Caco-2 (cell line): Measurements from ENCODE around the gene ZNF500. TPM values are rescaled to one million over a fixed set of nuclear protein-coding genes. Genes with fewer than 3 reads are reported as not detected.

Experiments
- Bru-seq: library from RNA; stranded (reverse); fragments of 400-500 nt; gene quantifications from one replicate; lab custom pipeline; 2021; lab: Mats Ljungman, UMichigan
- BruChase-seq, 2 experiments: library from RNA; stranded (reverse); fragments of 400-500 nt; gene quantifications; one replicate each; lab custom pipeline; 2021; lab: Mats Ljungman, UMichigan
- BruUV-seq: library from RNA; stranded (reverse); fragments of 400-500 nt; replicated peaks from 2 replicates; lab custom pipeline; 2021; lab: Mats Ljungman, UMichigan
- CTCF ChIA-PET: fragments of 300-600 bp; sonication (Branson Sonifier 250); formaldehyde crosslinking; loops from one replicate; lab custom pipeline; 2022; ENCODE audit warnings: antibody characterized with exemption; lab: Charles Lee
- POLR2A ChIA-PET: fragments of 300-600 bp; sonication (Branson Sonifier 250); formaldehyde crosslinking; loops from one replicate; lab custom pipeline; 2022; ENCODE audit warnings: antibody characterized with exemption; lab: Charles Lee
- DNase-seq, 2 experiments: peaks; one replicate each; pipeline versions ENCODE4 v3.0.0 to v3.0.0-alpha.2; 2020 to 2022
- H3K27me3 ChIP-seq: replicated peaks from 2 replicates; pipeline ENCODE4 v1.6.0; 2011; ENCODE audit warnings: low read length; ENCODE audit not compliant: control insufficient read depth, insufficient read depth
- H3K36me3 ChIP-seq: 2 replicates; pipeline ENCODE4 v1.5.1; 2011; ENCODE audit warnings: low read length; ENCODE audit not compliant: control insufficient read depth, insufficient read depth
- H3K4me1 ChIP-seq: fragments of 250-450 bp; sonication (Bioruptor Pico); 2 replicates; pipeline ENCODE4 v1.5.1; 2020; ENCODE audit warnings: mild to moderate bottlenecking
- H3K4me3 ChIP-seq: 2 replicates; pipeline ENCODE4 v1.5.1; 2011; ENCODE audit warnings: low read depth, mild to moderate bottlenecking, control low read depth, low read length
- H3K9me3 ChIP-seq: fragments of 250-450 bp; sonication (Bioruptor Pico); 2 replicates; pipeline ENCODE4 v1.5.1; 2020; ENCODE audit warnings: mild to moderate bottlenecking, moderate library complexity
- H3K27ac Mint-ChIP-seq: one replicate; pipeline ENCODE4 v1.8.0; 2022; ENCODE audit warnings: mixed read lengths; ENCODE audit not compliant: unreplicated experiment
- H3K27me3 Mint-ChIP-seq: one replicate; pipeline ENCODE4 v1.8.0; 2022; ENCODE audit warnings: mixed read lengths; ENCODE audit not compliant: insufficient read depth, unreplicated experiment
- H3K36me3 Mint-ChIP-seq: one replicate; pipeline ENCODE4 v1.8.0; 2022; ENCODE audit warnings: mild to moderate bottlenecking, mixed read lengths; ENCODE audit not compliant: insufficient read depth, unreplicated experiment
- H3K4me1 Mint-ChIP-seq: one replicate; pipeline ENCODE4 v1.8.0; 2022; ENCODE audit warnings: low read depth, mixed read lengths; ENCODE audit not compliant: unreplicated experiment
- H3K4me3 Mint-ChIP-seq: one replicate; pipeline ENCODE4 v1.8.0; 2022; ENCODE audit warnings: mild to moderate bottlenecking, moderate library complexity, mixed read lengths; ENCODE audit not compliant: unreplicated experiment
- H3K9me3 Mint-ChIP-seq: one replicate; pipeline ENCODE4 v1.8.0; 2022; ENCODE audit warnings: mixed read lengths; ENCODE audit not compliant: unreplicated experiment
- CTCF ChIP-seq, 2 experiments: fragments of 200-600 bp in 1 of 2; IDR thresholded peaks; 1 replicate in 1 of 2; 2 replicates in 1 of 2; pipeline versions ENCODE4 v1.5.1 to v1.8.0; 2011 to 2022; ENCODE audit warnings: antibody characterized with exemption in 1 of 2, control low read depth in 1 of 2, inconsistent platforms in 1 of 2, low read depth in 1 of 2, low read length in 1 of 2, mild to moderate bottlenecking in 1 of 2, moderate library complexity in 1 of 2; ENCODE audit not compliant: insufficient read depth in 1 of 2, severe bottlenecking in 1 of 2, unreplicated experiment in 1 of 2
- intact Hi-C: fragments of 100-400 bp; cut with micrococcal nuclease; formaldehyde crosslinking; loops from one replicate; pipeline ENCODE4 v1.10.0; 2022; ENCODE audit not compliant: unreplicated experiment
- long read RNA-seq: library from polyadenylated mRNA; stranded (forward); transcript quantifications from one replicate; pipeline ENCODE4 v2.0.0, GENCODE V29; 2022
- total RNA-seq: library from RNA; stranded (reverse); gene quantifications from 2 replicates; pipeline ENCODE4 v1.2.3, GENCODE V29; 2022

Gene ZNF500
- total RNA-seq, result 12.9 and 13.3 TPM in 2 replicates
- Bru-seq, nascent RNA, result percentile 58 among the genes with signal in this experiment
- BruChase-seq, experiment 1, labeled RNA remaining after a 2-hour chase, result percentile 63 among the genes with signal in this experiment
- percentile 61 among the genes with signal in this experiment for BruChase-seq, experiment 2, labeled RNA remaining after a 6-hour chase
- long read RNA-seq, full-length matches to known transcripts, result 7 of 11 reads
- long read RNA-seq, partial matches to known transcripts, result 0 of 11 reads
- long read RNA-seq, other reads (novel, unspliced or antisense), result 4 of 11 reads

DNA sequence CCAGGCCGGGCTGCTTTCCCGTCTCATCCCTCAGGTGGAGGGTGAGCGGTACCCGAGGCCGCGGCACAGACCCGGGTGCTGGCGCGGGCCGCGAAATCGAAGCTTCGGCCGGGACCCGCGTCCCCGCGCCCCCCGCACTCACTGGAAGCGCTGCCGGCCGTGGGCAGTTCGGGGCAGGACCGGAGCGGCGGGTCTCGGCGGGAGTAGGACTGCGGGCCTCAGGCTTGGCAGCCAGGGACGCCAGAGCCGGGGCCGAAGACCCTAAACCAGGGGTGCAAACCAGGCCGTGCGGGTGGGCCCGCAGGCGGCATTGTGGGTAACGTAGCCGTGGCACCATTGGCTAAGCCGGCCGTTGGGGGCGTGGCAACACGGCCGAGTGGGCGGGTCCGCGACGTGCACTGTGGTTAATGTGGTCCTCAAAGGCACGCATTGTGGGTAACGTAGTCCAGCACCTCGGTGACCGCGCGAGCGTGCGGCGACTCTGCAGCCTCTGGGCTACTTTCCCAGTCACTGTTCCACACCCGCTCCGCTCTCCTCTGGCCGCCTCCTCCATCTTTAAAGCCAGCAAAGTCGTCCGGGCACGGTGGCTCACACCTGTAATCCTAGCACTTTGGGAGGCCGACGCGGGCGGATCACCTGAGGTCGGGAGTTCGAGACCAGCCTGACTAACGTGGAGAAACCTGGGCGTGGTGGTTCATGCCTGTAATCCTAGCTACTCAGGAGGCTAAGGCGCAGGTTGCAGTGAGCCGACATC is at the start of gene ZNF500:
TSS of gene ZNF500 (minus strand) at position 288 of the 754 bp plus-strand sequence. CDS start 1,184 bp downstream, outside the sequence.
- no peak for TF ChIP-seq CTCF (IDR thresholded peaks at IDR 0.05; ENCODE audit: insufficient read depth in 1 of 2, low read depth in 1 of 2, low read length in 1 of 2, severe bottlenecking in 1 of 2, unreplicated experiment in 1 of 2)
- Mint-ChIP-seq H3K9me3 (no peaks in the 10 kb centered on the region), H3K27ac (peak within 1 kb of the TSS; percentile 71), H3K4me3 (peak within 1 kb of the TSS; percentile 77), H3K36me3 (peaks cover 24% of the 10 kb centered on the region), H3K4me1 (peaks cover 10% of the 10 kb centered on the region), H3K27me3 (no peaks in the 10 kb centered on the region)
- Histone ChIP-seq H3K36me3 (0 out of 2 replicates have a peak, but pooled peaks cover 2% of the 10 kb centered on the region), H3K4me3 (peak within 1 kb of the TSS; percentile 77), H3K27me3 (no peaks in the 10 kb centered on the region), H3K9me3 (no peaks in the 10 kb centered on the region), H3K4me1 (peaks cover 10% of the 10 kb centered on the region; the same call in 1 of the 2 replicates)
- CTCF ChIA-PET, result interaction anchor here (1.2 kb wide), 1 partner anchor 48 kb away, joined by 4 read pairs; no protein-coding TSS in a partner anchor
- BruUV-seq, result no TSS peak
- intact Hi-C loops, result loop anchor here (2.0 kb wide), 1 partner anchor 74 kb away; the partner anchor contains the start of gene NUDT16L1
- peak; percentile 97 to 98 for DNase-seq
- POLR2A ChIA-PET, result no interaction called here

GRCh38 chr16:4814542-4815173 is 47.7 kb upstream of the ZNF500 start:
- no peak for DNase-seq
- Histone ChIP-seq H3K9me3 (no peaks in the 10 kb centered on the region), H3K27me3 (no peaks in the 10 kb centered on the region), H3K4me3 (no peak overlapping the region), H3K4me1 (no peaks in the 10 kb centered on the region), H3K36me3 (peaks cover 1% of the 10 kb centered on the region; the same call in 1 of the 2 replicates)
- intact Hi-C loops, result no loop called here
- H3K27me3 Mint-ChIP-seq, result no peaks in the 10 kb centered on the region
- H3K9me3 Mint-ChIP-seq, result no peaks in the 10 kb centered on the region
- no peak overlapping the region for H3K27ac Mint-ChIP-seq
- peaks cover 88% of the 10 kb centered on the region for H3K36me3 Mint-ChIP-seq
- peak; percentile 14 to 24 for TF ChIP-seq CTCF (IDR thresholded peaks at IDR 0.05; ENCODE audit: insufficient read depth in 1 of 2, low read depth in 1 of 2, low read length in 1 of 2, severe bottlenecking in 1 of 2, unreplicated experiment in 1 of 2)
- no peak overlapping the region for H3K4me3 Mint-ChIP-seq
- no TSS peak for BruUV-seq
- ChIA-PET CTCF (interaction anchor here (0.6 to 0.7 kb wide), 5 partner anchors 12 to 283 kb away, joined by 3 to 6 read pairs (median 4); partner anchors contain the start of genes ANKS3, DNAAF8, ROGDI and ZNF500), POLR2A (no interaction called here)
- no peaks in the 10 kb centered on the region for H3K4me1 Mint-ChIP-seq

GRCh38 chr16:4814046-4814445 is 47.1 kb upstream of the ZNF500 start:
- Mint-ChIP-seq H3K27me3 (no peaks in the 10 kb centered on the region), H3K9me3 (no peaks in the 10 kb centered on the region), H3K4me1 (no peaks in the 10 kb centered on the region), H3K36me3 (peaks cover 93% of the 10 kb centered on the region), H3K4me3 (no peak overlapping the region), H3K27ac (no peak overlapping the region)
- intact Hi-C loops, result no loop called here
- Histone ChIP-seq H3K9me3 (no peaks in the 10 kb centered on the region), H3K36me3 (peaks cover 1% of the 10 kb centered on the region; the same call in 1 of the 2 replicates), H3K27me3 (no peaks in the 10 kb centered on the region), H3K4me1 (no peaks in the 10 kb centered on the region), H3K4me3 (no peak overlapping the region)
- ChIA-PET POLR2A (no interaction called here), CTCF (interaction anchor here (0.7 kb wide), 1 partner anchor 102 kb away, joined by 3 read pairs; no protein-coding TSS in a partner anchor)
- TF ChIP-seq CTCF (IDR thresholded peaks at IDR 0.05; ENCODE audit: insufficient read depth in 1 of 2, low read depth in 1 of 2, low read length in 1 of 2, severe bottlenecking in 1 of 2, unreplicated experiment in 1 of 2), result no peak
- BruUV-seq, result no TSS peak
- DNase-seq, result no peak
